HG03575 (cell line): Measurements from ENCODE around the gene IL3.

Source experiments
- ATAC-seq: cut with Tn5 transposase; IDR thresholded peaks from one replicate; pipeline ENCODE4 v1.9.1; 2021; ENCODE audit not compliant: unreplicated experiment, insufficient number of reproducible peaks, low FRiP score; ENCODE audit errors: extremely low read depth

The IL3 gene

DNA sequence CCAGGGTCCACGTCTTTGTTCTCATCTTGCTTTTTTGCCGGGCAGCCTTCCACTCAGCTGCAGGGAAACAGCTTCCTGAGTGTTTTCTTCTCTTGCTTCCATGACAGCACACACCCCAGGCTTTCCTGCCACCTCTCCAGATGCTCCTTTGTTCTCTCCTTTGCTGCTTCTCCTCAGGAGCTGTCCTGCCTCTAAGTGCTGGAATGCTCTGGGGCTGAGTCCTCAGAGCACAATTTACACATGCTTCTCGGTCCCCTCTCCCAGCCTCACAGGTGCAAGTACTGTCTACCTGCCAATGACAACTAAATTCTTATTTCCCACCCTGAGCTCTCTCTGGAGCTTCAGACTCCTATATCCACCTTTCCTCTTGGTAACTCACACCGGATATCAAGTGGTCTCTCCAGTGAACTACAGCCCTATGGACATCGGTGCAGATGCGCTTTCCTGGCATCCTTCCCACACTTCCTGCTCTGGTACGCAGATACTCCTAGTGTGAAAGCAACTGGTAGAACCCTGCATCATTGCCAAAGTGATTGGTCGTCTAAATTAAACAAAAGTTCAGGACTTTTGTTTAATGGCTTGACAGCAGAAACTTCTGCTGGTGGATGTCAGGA lies 35.6 kb upstream of the IL3 start:
- no peak for ATAC-seq

DNA sequence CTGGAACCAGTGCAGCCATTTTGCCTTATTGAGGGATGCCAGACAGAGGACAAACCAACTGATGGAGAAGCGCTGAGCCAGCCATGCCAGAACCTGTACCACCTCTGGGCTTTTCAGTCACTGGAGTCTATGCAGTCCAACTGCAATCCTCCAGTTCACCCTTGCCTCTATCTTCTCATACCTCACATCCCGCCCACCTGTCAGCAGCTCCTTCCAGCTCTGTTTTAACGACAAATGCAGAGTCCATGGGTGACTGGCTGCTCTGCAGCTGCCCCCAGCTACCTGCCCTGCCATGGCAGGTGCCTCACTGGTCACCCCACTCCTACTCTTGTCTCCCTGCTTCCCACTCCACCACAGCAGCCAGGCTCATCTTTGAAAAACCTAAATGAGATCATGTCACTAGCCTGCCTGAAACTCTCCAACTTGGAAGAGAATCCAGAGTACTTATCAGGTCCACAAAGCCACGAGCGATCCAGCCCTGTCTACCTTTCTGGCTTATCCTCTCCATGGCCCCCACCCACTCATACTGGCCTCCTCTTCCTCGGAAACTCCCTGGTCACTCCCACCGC lies 35.0 kb upstream of the IL3 start:
- no peak for ATAC-seq

DNA sequence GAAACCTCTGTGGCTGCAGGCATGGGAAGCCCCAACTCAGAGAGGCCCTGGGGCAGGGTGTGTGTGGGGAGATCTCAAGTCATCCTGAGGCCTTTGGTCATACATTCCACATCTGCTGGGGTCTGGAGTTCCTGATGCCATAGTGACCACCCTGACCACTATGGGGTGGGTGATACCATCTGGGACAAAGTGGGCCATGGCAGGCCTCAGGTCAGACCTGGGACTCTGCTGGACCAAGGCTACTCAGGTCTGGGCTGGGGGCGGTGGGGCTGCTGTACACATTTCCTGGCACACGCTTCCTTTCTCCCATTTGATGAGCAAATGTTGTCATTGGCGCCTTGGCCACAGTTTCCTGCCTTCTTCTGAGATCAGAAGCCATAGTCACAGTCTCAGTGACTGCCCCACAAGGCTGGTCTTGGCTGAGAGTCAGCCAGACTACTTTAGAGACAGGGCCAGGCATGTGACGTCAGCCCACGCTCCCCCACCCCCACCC lies 33.9 kb upstream of the IL3 start:
- no peak for ATAC-seq

DNA sequence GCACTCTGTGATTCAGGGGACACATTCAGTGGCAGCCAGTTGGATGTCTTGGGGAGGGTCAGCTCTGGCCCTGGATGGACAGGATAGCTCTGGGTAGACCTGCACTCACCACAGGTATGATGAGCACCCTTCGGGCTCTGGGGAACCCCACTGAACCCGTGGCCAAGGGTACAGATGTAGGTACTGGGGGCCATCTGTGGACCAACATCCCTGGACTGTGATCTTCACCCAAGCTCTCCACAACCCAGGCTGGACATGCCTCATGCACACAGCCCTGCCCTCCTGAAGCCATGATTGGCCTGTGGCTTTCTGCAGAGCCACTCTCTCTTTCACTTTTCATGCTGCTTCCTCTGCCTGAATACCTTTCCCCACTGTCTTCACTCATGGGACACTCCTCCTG lies 33.4 kb upstream of the IL3 start:
- ATAC-seq = no peak

DNA sequence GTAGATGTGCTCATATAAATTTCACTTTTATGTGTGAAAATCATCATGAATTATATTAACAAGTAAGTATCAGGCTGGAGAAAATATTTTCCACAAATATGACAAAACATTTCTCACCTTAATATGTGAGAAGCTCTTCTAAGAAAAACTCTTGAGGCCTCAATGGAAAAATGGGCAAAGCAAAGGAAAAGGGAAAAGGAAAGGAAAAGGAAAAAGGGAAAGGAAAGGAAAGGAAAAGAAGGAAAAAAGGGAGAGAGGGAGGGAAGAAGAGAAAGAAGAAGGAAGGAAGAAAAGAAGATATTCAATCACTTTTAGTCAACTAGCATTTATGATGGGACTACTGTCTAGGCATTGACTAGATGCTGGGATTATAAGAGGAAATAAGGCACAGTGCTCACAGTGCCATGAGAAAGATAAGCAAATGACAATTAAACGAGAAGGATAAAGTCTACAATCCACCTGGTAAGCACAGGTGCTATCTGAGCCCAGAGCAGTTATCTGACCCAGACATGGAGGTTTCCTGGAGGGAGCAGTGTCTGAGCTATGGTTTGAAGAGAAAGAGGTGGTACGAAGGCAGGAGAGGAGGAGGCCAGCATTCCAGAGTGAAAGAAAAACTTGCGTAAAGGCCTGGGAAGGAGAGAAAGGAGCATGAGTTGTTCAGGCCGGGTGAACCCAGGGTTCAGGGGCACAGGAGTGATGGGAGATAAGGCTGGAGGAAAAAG lies 30.7 kb upstream of the IL3 start:
- ATAC-seq = no peak

DNA sequence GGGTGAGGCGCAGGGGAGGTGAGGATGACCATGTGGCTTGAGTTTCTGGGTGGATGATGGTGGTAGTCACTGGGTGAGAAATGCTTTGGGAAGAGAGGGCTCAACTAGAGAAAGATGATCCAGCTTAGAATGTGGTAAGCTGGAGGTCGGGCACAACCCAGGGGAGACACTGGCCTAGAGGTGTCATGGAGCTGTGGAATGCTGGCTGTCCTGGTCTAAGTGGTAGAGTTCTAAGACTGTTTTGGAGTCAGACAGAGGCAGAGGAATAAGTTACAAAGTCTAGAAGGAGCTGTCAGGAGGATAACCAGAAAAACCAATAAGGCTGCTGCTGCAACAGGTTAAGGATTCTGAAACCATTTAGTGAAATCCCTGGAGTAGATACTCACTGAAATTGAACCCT lies 29.8 kb upstream of the IL3 start:
- ATAC-seq = no peak

DNA sequence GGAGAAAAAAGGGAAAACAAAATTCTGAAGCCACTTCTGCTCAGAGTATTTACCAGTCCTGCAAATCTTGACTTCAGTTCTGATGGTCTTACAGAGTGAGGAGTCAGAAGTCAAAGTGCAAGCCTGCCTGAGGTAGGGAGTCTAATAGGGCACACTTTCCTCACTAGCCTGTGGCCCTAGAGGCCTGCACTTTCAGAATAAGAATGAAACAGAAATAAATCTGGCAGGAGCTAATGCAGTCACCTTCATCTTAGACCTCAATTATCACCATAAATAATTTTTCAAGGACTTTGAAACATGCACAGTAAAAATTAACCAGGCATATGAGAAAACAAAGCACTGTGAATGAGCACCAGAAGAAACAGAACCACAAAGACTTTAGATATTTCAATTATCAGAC lies 28.3 kb upstream of the IL3 start:
- no peak for ATAC-seq

DNA sequence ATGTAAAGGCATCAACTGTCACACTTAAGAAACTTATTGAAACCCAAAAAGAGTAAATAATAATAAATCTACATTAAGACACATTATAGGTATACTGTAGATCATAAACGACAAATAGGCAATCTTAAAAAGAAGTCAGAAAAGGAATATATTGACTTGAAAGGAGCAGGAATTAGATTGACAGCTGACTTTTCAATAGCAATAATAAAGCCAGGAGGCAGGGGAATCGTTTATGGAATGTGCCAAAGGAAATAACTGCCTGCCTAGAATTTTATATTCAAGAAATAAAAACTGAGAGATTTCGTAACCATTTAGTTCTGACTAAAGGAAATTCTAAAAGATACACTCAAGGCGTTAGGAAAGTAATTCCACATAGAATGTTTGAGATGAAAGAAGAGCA lies 27.3 kb upstream of the IL3 start:
- ATAC-seq = no peak

DNA sequence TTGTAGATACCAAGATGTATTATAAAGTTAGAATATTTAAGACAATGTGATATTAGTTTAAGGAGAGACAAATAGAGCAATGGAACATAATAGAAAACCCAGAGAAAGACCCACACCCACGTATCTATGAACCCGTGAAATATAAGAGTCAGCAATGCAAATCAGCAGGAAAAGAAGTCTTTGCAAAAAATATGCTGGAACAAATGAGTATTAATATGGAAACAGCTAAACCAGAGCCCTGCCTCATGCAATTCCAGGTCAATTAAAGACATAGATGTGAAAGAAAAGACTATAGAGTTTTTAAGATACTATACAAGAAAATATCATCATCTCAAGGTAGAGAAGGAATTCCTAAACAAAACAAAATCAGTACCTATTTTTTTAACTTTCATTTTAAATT lies 23.1 kb upstream of the IL3 start:
- ATAC-seq = no peak

DNA sequence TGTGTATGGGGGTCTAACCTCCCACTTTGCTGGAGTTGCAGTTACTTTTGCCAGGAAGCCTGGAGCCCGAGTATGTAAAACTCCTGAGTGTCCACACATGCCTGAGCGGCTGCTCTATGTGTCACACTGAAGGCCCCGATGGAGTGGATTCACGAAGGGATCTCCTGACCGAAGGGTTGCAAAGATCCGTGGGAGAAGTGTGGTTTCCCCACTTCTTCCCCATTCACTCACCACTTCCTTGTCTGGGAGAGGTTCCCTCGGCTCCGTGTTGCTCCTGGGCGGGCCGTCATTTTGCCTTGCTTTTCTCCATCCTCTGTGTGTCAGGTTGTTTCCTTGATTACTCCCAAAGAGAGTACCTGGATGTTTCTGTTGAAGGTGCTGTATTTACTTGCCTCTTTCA lies 16.2 kb upstream of the IL3 start:
- ATAC-seq = no peak

DNA sequence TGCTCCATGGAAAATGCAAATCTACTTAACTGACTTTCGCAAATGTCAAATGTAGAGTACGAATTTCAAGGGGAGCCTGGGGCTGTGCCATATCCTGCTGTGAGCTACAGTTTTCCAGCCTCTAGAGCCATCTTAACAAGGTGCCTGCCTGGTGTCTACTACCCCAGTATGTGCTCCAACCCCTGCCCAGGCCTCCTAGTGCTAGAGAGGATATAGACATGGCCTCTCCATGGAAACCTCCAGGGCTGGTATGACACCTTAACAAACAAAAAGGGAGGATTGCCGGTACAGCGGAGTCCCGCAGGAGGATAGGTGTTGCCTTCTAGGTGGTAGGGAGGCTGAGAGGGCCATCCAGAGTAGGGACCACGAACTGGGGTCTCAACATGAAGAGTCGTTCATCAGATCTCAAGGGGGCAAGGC lies 13.6 kb upstream of the IL3 start:
- no peak for ATAC-seq

DNA sequence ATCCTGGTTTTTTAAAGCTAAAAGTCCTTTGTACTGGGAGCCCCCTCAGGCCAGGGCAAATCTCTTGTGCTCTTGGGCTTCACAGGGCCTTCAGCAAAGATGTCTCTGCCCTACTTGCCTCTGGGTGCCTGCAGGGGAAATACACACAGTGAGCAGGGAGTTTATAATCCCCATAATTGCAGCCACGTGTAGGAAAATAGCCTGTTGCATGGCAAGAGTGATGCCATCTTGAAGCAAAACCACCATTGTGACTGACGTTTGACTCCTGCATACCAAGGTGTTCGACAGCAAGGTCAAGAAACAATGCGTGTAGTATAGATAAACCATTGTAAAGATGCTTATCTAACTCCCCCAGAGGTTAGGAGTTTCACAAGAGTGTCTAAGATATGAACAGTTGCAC lies 11.4 kb upstream of the IL3 start:
- ATAC-seq = no peak

DNA sequence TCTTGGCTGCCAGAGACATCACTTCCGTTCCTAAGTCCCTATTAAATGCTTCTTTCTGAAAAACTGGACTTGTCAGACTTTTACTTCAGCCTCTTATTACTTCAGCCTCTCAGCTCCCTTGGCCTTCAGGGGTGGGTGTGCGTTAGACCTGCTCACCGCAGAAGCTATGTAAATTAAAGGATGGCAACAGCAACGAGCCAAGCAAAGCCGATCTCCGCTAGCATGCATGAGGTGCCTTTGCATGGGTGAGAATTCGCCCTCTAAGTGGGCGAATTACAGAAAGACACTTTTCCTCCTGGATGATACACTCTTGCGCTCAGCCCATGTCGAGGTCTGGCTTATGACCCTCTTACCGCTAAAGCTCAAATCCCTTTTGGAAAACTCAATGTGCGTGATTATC lies 10.9 kb upstream of the IL3 start:
- ATAC-seq = no peak

DNA sequence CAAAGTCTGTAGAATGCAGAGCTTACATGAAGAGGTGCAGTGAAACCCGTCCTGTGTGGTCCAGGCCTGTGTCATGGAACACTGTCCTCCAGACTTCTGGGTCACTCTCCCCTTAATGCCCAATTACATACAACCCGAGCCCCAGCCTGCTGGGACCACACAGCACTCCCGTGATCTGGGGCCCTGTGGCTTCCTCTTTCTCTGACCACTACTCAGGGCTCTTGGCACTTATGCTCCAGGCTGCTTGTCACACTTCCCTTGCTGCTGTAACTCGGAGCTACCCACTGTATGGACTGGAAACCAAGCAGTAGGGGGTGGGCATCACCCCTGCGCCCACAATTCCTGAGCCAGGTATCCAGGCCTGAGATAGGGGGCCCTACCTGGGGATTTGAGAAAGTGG lies 10.3 kb upstream of the IL3 start:
- no peak for ATAC-seq

DNA sequence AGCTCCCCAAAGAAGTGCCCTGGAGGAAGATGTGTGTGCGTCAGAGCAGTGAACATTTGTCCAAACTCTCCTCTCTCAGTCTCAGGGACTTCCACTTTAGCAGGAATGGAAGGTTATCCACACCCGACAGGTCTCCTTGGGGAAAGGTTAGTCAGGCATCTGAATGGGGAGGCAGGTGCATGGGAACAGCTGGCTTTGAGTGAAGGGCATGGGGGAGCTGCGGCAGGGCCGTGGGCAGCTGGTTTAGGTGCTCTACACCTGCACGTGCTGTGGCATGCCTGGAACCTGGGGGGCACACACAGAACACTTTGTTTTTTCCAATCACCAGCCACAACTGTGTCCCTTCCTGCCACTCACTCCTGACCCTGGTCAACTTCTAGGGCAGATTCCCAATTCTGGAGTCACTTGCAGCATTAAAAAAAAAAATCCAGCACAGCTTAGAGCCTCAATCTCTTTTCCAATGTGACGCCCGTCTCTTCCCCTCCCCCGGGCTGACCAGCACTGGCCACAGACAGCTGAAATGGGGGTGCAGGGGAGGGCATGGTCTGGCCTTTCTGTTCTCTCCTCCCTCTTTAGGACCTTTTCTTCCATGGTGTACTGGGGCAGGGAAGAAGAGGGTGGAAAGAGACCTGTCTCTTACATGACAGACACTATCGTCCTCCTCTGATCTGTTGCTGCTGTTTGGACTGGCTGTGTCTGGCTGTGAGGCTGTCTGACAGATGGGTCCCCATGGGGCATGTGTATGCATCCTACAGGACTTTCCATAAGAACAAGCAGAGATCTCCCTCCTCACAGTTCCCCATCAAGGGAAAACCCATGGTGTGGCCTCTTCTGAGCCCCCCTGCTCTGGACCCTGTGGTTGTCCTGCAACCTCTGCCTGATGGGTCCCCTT lies 9.5 kb upstream of the IL3 start:
- ATAC-seq = no peak

DNA sequence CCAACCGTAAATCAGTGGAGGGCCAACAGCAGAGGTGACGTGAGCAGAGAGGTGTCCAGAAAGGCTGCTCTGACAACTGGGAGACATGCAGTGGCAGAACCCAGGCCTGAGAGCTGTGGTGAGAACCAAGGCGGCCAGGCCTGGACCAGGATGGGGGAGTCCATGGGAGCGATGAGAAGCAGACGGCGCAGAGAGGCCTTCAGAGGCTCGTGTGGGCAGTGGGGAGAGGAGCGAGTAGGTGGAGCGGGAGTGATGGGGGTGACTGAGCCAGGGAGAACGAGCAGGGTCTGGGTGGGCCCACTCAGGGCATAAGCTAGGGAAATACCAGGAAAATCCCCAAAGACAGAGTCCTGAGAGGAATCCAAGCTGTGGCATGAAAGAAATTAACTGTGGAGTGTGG lies 7.9 kb upstream of the IL3 start:
- ATAC-seq = no peak

DNA sequence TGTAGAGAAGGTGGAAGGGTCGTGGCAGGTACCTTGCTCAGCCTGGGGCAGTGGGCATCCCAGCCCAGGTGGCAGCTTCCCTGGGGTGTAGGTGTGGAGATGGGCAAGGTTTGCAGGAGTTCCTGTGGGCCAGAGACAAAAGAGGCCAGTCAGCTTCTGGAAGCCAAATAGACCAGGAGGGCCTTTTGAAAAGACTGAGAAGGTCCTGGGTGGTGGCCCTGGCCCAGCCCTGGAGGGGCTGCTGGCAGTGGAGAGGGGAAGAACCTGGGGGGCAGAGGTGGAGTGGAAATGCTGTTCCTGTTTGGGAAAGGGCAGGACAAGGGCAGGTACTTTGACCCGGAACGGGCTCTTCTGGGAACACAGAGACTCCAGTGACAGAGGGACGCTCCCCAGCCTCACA lies 7.0 kb upstream of the IL3 start:
- ATAC-seq = no peak

DNA sequence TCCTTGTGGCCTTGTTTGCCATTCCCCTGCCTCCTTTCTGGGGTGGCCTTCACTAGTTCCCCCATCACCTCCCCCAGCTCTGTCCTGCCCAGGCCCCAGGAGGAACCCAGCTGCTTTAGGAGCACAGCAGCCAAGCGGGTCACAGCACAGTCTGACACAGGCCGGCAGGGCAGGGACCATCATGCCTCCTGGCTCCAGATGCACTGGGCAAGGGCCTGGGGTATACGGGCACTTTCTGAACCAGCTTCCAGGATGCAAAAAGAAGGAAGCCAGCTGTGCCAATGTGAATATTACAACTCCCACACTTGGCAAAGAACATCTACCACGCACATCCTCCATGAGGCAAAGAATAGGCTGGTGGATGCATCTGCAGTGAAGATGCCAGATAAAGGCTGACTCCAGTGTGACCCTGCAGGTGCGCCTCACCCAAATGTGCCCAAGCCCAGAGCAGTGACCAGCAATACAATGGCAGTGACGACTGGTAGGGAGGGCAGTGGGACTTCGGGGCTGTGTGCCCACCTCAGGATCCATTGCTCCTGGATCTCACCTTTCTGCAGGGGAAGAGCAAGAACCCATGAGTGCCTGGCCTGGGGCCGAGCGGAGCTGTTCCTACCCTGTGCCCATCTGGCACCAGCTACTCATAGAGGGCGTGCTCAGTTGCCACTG lies 6.3 kb upstream of the IL3 start:
- no peak for ATAC-seq
